Measurements from ENCODE around the gene SHE.

DNA sequence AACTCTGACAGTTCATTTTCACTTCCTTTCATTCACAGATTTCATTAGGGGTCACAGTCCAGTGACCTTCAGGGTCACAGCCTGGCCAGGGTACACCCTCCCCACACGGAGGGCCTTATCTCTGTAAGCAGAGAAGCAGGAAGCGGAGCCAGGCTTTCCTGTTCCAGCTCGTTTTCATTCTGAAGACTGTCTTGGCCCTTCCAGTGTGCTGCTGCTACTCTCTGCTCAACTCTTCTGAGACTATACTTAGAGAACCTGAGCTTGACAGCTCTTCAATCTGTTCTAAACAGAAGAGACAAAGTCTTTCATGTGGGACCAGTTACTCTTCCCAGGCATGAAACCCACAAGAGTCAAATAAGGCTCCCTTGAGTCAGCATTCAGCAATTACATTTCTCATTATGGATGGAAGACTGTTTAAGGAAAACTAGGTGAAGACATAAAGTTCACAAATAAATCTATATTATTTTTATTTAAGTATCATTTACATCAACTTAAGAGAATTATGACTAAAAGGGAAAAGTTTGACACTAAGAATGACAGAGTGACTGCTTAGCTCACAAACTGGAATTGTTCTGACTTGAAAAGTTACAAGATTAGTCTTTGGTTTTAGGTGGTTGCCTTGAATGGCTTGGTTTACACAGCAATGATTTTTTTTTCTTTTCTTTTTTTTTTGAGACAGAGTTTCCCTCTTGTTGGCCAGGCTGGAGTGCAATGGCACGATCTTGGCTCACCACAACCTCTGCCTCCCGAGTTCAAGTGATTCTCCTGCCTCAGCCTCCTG is 5.0 kb downstream of the SHE start:
- TF ChIP-seq, protein P1, sequence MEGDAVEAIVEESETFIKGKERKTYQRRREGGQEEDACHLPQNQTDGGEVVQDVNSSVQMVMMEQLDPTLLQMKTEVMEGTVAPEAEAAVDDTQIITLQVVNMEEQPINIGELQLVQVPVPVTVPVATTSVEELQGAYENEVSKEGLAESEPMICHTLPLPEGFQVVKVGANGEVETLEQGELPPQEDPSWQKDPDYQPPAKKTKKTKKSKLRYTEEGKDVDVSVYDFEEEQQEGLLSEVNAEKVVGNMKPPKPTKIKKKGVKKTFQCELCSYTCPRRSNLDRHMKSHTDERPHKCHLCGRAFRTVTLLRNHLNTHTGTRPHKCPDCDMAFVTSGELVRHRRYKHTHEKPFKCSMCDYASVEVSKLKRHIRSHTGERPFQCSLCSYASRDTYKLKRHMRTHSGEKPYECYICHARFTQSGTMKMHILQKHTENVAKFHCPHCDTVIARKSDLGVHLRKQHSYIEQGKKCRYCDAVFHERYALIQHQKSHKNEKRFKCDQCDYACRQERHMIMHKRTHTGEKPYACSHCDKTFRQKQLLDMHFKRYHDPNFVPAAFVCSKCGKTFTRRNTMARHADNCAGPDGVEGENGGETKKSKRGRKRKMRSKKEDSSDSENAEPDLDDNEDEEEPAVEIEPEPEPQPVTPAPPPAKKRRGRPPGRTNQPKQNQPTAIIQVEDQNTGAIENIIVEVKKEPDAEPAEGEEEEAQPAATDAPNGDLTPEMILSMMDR (conservative IDR thresholded peaks at IDR 0.05 in 1 of 2, IDR thresholded peaks at IDR 0.05 in 1 of 2; ENCODE audit: low read depth in 1 of 2, low read length in 2 of 2), result no peak
- no peak for TF ChIP-seq EZH2 (IDR thresholded peaks at IDR 0.05; ENCODE audit: low read length, missing control alignments)

All from fibroblast of lung (primary cell).